Spleen (tissue), 11 donors: Measurements from ENCODE around the gene ALK. TPM values are rescaled to one million over a fixed set of nuclear protein-coding genes. Genes with fewer than 3 reads are reported as not detected.

Source experiments
- DNase-seq: peaks from one replicate; pipeline ENCODE4 v3.0.0-alpha.2; 2020
- H3K27ac ChIP-seq, 8 donors: fragments of 200-600 bp; sonication (generic) in 7 of 8; 1 replicate in 4 of 8; 2 replicates in 4 of 8; pipeline versions ENCODE4 v1.5.0 to v1.8.0; 2016 to 2021; ENCODE audit warnings: inconsistent platforms in 4 of 8, mild to moderate bottlenecking in 4 of 8, moderate library complexity in 1 of 8
- H3K27me3 ChIP-seq, 7 donors: fragments of 200-600 bp; sonication (generic) in 6 of 7; replicated peaks in 1 of 7; 1 replicate in 4 of 7; 2 replicates in 3 of 7; pipeline versions ENCODE4 v1.5.0 to v1.8.0; 2016 to 2021; ENCODE audit warnings: inconsistent platforms in 3 of 7, mild to moderate bottlenecking in 1 of 7
- H3K36me3 ChIP-seq, 6 donors: fragments of 200-600 bp; sonication (generic) in 5 of 6; 1 replicate in 4 of 6; 2 replicates in 2 of 6; pipeline versions ENCODE4 v1.5.0 to v1.8.0; 2016 to 2021; ENCODE audit warnings: inconsistent platforms in 2 of 6
- H3K4me1 ChIP-seq, 6 donors: fragments of 200-600 bp; sonication (generic) in 5 of 6; 1 replicate in 3 of 6; 2 replicates in 3 of 6; pipeline versions ENCODE4 v1.5.0 to v1.8.0; 2016 to 2021; ENCODE audit warnings: inconsistent platforms in 3 of 6
- H3K4me3 ChIP-seq, 8 donors: fragments of 200-600 bp; sonication (generic) in 7 of 8; 1 replicate in 4 of 8; 2 replicates in 4 of 8; pipeline versions ENCODE4 v1.5.0 to v1.8.0; 2016 to 2021; ENCODE audit warnings: inconsistent platforms in 4 of 8, mild to moderate bottlenecking in 4 of 8, moderate library complexity in 2 of 8
- H3K9me3 ChIP-seq, 8 donors: fragments of 200-600 bp; sonication (generic) in 7 of 8; 1 replicate in 4 of 8; 2 replicates in 4 of 8; pipeline versions ENCODE4 v1.5.0 to v1.8.0; 2016 to 2021; ENCODE audit warnings: inconsistent platforms in 4 of 8
- POLR2A ChIP-seq, 3 donors: fragments of 450-650 bp; IDR thresholded peaks; one replicate each; pipeline ENCODE4 v1.5.1; 2017; ENCODE audit warnings: antibody characterized with exemption in 3 of 3, mild to moderate bottlenecking in 1 of 3
- POLR2AphosphoS5 ChIP-seq, 3 donors: sonication (generic); formaldehyde crosslinking; IDR thresholded peaks; one replicate each; pipeline ENCODE4 v1.5.1; 2017; ENCODE audit warnings: antibody characterized with exemption in 3 of 3
- WGBS, 5 donors: extraction: QIAGEN DNeasy Blood & Tissue Kit in 3 of 5; methylation state at CpG; one replicate each; pipeline versions ENCODE4 v1.1.5 to v1.1.7; 2013 to 2018; 5-methylcytosine and 5-hydroxymethylcytosine counted together
- intact Hi-C: fragments of 100-400 bp; cut with DNase I; formaldehyde crosslinking; loops from one replicate; pipeline ENCODE4 v1.15.0; 2023; ENCODE audit warnings: low total_unique reads
- polyA plus RNA-seq, 3 donors: library from polyadenylated mRNA; stranded (reverse); fragments of 200-250 nt; gene quantifications; one replicate each; pipeline ENCODE4 v1.2.1, GENCODE V29; 2013
- total RNA-seq, 7 donors: library from RNA; depleted of rRNA in 3 of 7; stranded (reverse); fragments of >200 nt in 3 of 7; fragmentation: NEBNext Ultra II Directional in 4 of 7; extraction: Animal tissue kit (Norgen Biotek cat#: 25700) in 4 of 7; gene quantifications; one replicate each; pipeline versions ENCODE4 v1.1.0 to v1.2.1, GENCODE V29; 2016 to 2021
- TF ChIP-seq, protein P1 (sequence below), 11 experiments: fragments of 200-600 bp in 7 of 11; fragments of 450-650 bp in 4 of 11; sonication (generic) in 4 of 11; IDR thresholded peaks in 8 of 11; conservative IDR thresholded peaks in 3 of 11; 1 replicate in 7 of 11; 2 replicates in 4 of 11; pipeline versions ENCODE4 v1.4.0 to v1.8.0; 2016 to 2021; ENCODE audit warnings: antibody characterized with exemption in 11 of 11, inconsistent platforms in 4 of 11, mild to moderate bottlenecking in 1 of 11
- donor health status: healthy with polysubstance abuse.
- donor health status: DM: no; HTN: no; CAD: no; lungs with moderate emphysema.
- donor health status: DM: no; HTN: no; CAD: no.
- donor health status: Bipolar disorder and iron deficiency.
- donor health status: healthy.
- donor health status: DM: no; HTN: no; CAD: no.
- donor health status: DM: yes; HTN: yes; CAD: no.

Gene ALK
- total and polyA plus RNA-seq, 10 donors: 0.03 to 0.28 (median 0.06) TPM; not detected in 7

DNA sequence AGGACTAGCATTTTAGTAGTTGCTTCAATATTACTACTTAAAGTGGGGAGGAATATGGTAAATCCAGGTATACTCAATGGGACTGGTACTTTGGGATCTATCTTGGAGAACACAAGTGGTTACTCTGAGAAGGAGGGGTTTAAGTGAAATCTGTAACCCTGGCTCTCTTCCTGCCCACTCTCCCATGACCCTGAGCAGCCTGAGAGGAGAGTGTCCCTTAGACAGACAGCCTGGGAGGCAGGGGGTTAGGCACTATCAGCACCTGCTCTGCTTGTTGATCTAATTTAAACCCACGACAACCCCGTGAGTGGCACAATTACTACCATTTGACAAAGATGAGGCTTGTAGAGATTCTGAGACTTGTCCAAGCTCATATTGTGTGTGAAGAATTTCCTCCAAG is 395.5 kb downstream of the ALK start:
- intact Hi-C loops: no loop called here

DNA sequence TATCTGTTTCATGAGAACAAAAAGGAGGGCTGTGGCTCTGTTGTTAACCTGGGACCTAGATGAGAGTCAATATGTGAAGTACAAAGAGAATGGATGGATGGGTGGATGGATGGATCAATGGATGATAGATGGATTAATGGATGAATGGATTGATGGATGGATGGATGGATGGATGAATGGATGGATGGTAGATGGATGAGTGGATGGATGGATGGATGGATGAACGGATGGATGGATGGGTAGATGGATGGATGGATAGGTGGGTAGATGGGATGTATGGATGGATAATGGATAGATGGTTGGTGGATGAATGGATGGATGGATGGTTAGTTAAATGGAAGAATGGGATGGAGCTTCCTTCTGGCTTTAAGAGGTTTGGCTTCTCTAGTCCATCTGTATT is 396.7 kb downstream of the ALK start:
- intact Hi-C loops: no loop called here
- Histone ChIP-seq H3K36me3 (no peaks in the 10 kb centered on the region), H3K9me3 (no peaks in the 10 kb centered on the region), H3K4me1 (no peaks in the 10 kb centered on the region), H3K27ac (no peak overlapping the region), H3K27me3 (peaks cover 0 to 15% (median 0%) of the 10 kb centered on the region in 7 donors), H3K4me3 (no peak overlapping the region)
- TF ChIP-seq, protein P1, sequence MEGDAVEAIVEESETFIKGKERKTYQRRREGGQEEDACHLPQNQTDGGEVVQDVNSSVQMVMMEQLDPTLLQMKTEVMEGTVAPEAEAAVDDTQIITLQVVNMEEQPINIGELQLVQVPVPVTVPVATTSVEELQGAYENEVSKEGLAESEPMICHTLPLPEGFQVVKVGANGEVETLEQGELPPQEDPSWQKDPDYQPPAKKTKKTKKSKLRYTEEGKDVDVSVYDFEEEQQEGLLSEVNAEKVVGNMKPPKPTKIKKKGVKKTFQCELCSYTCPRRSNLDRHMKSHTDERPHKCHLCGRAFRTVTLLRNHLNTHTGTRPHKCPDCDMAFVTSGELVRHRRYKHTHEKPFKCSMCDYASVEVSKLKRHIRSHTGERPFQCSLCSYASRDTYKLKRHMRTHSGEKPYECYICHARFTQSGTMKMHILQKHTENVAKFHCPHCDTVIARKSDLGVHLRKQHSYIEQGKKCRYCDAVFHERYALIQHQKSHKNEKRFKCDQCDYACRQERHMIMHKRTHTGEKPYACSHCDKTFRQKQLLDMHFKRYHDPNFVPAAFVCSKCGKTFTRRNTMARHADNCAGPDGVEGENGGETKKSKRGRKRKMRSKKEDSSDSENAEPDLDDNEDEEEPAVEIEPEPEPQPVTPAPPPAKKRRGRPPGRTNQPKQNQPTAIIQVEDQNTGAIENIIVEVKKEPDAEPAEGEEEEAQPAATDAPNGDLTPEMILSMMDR (IDR thresholded peaks at IDR 0.05 in 8 of 11, conservative IDR thresholded peaks at IDR 0.05 in 3 of 11): no peak
- no peak for TF ChIP-seq POLR2AphosphoS5 (IDR thresholded peaks at IDR 0.05)
- TF ChIP-seq POLR2A (IDR thresholded peaks at IDR 0.05): no peak
- WGBS, 5 donors: 78 to 93% (median 84%) methylated on average over 1 of the region's 1 CpG
- no peak for DNase-seq

More for the DNA sequence above, 395.5 kb downstream of the ALK start:
- 85 to 90% (median 87%) methylated on average over 2 of the region's 2 CpGs for WGBS, 5 donors
- no peak overlapping the region for H3K4me3 ChIP-seq
- H3K27ac ChIP-seq: no peak overlapping the region
- DNase-seq: no peak
- peaks cover 0 to 25% (median 0%) of the 10 kb centered on the region in 7 donors for H3K27me3 ChIP-seq
- no peaks in the 10 kb centered on the region for H3K36me3 ChIP-seq
- TF ChIP-seq, protein P1 (IDR thresholded peaks at IDR 0.05 in 8 of 11, conservative IDR thresholded peaks at IDR 0.05 in 3 of 11): no peak
- TF ChIP-seq POLR2AphosphoS5 (IDR thresholded peaks at IDR 0.05): no peak
- TF ChIP-seq POLR2A (IDR thresholded peaks at IDR 0.05): no peak
- no peaks in the 10 kb centered on the region for H3K4me1 ChIP-seq
- no peaks in the 10 kb centered on the region for H3K9me3 ChIP-seq

DNA sequence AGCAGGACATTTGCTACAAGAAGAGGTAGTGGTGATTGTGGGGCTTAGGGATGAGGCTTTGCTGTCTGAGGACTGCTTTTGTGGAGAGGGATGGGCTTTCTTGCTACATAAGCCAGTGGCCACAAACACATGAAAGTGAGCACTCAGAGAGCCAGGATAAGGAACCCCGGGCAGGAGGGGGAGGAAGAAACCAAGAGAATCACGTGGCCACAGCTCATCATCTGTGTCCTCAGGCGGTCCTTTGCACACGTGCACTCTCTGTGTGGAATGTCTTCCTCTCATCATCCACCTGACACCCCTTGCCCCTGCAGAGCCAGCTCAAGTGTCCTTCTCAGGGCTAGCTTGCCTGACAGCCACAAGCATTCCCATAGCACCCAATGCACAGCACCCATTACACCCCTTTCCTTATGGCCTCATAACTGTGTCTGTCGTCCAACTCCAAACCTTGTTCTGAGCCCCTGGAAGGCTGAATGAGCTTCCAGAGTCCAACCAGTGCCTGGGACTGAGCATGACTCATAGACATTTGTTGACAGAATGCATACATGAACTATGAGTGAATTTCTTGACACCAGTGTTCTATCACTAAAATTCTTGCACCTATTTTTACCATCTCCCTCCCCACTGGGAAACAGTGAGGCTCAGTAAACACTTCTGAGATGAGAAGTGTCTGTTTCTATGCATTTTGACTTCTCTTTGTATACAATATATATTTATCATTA is 398.3 kb downstream of the ALK start:
- no peak for DNase-seq
- no peaks in the 10 kb centered on the region for H3K4me1 ChIP-seq
- intact Hi-C loops: no loop called here
- H3K27me3 ChIP-seq: peaks cover 0 to 12% (median 0%) of the 10 kb centered on the region in 7 donors
- H3K36me3 ChIP-seq: no peaks in the 10 kb centered on the region
- H3K9me3 ChIP-seq: no peaks in the 10 kb centered on the region
- TF ChIP-seq POLR2A (IDR thresholded peaks at IDR 0.05) (no peak), POLR2AphosphoS5 (IDR thresholded peaks at IDR 0.05) (no peak)
- TF ChIP-seq, protein P1 (IDR thresholded peaks at IDR 0.05 in 8 of 11, conservative IDR thresholded peaks at IDR 0.05 in 3 of 11): no peak
- no peak overlapping the region for H3K4me3 ChIP-seq
- H3K27ac ChIP-seq: no peak overlapping the region
- 31 to 64% (median 55%) methylated on average over 5 of the region's 5 CpGs for WGBS, 5 donors

DNA sequence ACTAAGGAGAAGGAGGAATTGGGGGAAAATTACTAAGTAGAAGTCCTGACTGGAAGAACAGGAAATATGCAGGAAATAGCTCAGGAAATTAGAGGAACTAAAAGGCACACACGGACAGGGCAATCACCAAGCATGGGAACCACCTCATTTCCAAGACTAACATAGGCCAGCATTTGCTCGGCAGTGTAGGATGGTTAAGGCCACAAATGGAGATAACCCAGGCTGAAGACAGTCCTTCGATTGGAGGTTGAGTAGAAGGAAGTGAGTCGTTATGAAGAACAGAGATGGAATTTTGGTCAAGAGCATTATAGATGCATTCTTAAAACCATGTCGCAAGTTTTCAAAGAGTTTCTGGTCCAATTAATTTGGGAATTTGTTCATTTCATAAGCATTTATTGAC is 401.4 kb downstream of the ALK start:
- H3K4me1 ChIP-seq: no peaks in the 10 kb centered on the region
- H3K27me3 ChIP-seq: peaks cover 0 to 8% (median 0%) of the 10 kb centered on the region in 7 donors
- no peak overlapping the region for H3K4me3 ChIP-seq
- TF ChIP-seq, protein P1 (IDR thresholded peaks at IDR 0.05 in 8 of 11, conservative IDR thresholded peaks at IDR 0.05 in 3 of 11): no peak
- TF ChIP-seq POLR2A (IDR thresholded peaks at IDR 0.05) (no peak), POLR2AphosphoS5 (IDR thresholded peaks at IDR 0.05) (no peak)
- H3K36me3 ChIP-seq: no peaks in the 10 kb centered on the region
- WGBS, 5 donors: 68 to 80% (median 71%) methylated on average over 5 of the region's 5 CpGs
- H3K9me3 ChIP-seq: no peaks in the 10 kb centered on the region
- intact Hi-C loops: no loop called here
- no peak overlapping the region for H3K27ac ChIP-seq
- no peak for DNase-seq
